Activated CD8-positive, alpha-beta memory T cell treated with anti-CD3 and anti-CD28 coated beads, Interleukin-2, amount 10 ng/mL, durations not matched to agents 7 days and 5 days (primary cell): ENCODE data around the gene GTPBP4. TPM values are rescaled to one million over a fixed set of nuclear protein-coding genes. Genes with fewer than 3 reads are reported as not detected.
A peak's percentile ranks its signal among the peaks of the same experiment; 100 is the strongest.

Source experiments
- ATAC-seq: fragments of 150-1000 bp; cut with Tn5 transposase; one replicate; pipeline ENCODE4 v1.10.0; 2021; ENCODE audit warnings: moderate library complexity
- CTCF ChIA-PET: fragments of 350-600 bp; sonication (Branson Sonifier 250); formaldehyde crosslinking; loops from one replicate; lab custom pipeline; 2021; ENCODE audit warnings: antibody characterized with exemption; lab: Charles Lee
- DNase-seq: peaks from one replicate; pipeline ENCODE4 v3.0.0-alpha.2; 2020
- H3K27ac Mint-ChIP-seq: one replicate; pipeline ENCODE4 v1.8.0; 2021; ENCODE audit warnings: mild to moderate bottlenecking, mixed read lengths
- H3K27me3 Mint-ChIP-seq: one replicate; pipeline ENCODE4 v1.8.0; 2021; ENCODE audit warnings: mixed read lengths
- H3K36me3 Mint-ChIP-seq: one replicate; pipeline ENCODE4 v1.8.0; 2021; ENCODE audit warnings: mild to moderate bottlenecking, mixed read lengths
- H3K4me1 Mint-ChIP-seq: one replicate; pipeline ENCODE4 v1.8.0; 2021; ENCODE audit warnings: mixed read lengths
- H3K4me3 Mint-ChIP-seq: one replicate; pipeline ENCODE4 v1.8.0; 2021; ENCODE audit warnings: mild to moderate bottlenecking, moderate library complexity, mixed read lengths
- H3K9me3 Mint-ChIP-seq: one replicate; pipeline ENCODE4 v1.8.0; 2022; ENCODE audit warnings: low read depth, mixed read lengths
- total RNA-seq, 2 experiments: library from RNA; stranded (reverse); gene quantifications; one replicate each; pipeline ENCODE4 v1.2.3, GENCODE V29; 2021

GTPBP4 gene
- total RNA-seq: 10 to 100 TPM; 66.1 to 88.2 TPM

- H3K4me1 Mint-ChIP-seq: peaks cover 46% of the 10 kb centered on the region
- H3K4me3 Mint-ChIP-seq: peak within 1 kb of the TSS; percentile 93
- no peaks in the 10 kb centered on the region for H3K27me3 Mint-ChIP-seq
- no peaks in the 10 kb centered on the region for H3K9me3 Mint-ChIP-seq
- peak within 1 kb of the TSS; percentile 92 for H3K27ac Mint-ChIP-seq
- H3K36me3 Mint-ChIP-seq: peaks cover 24% of the 10 kb centered on the region
- CTCF ChIA-PET: interaction anchor here (1.1 to 1.6 kb wide), 2 partner anchors 60 to 199 kb away, joined by 3 read pairs; partner anchors contain the start of gene IDI1
- DNase-seq (peak; percentile 98), ATAC-seq (peak; percentile 98)
Observed at GRCh38 chr10:987870-988666, at the start of gene GTPBP4. TSS of gene GTPBP4 (plus strand) at chr10:988434. CDS start at chr10:988480, 46 bp downstream.

GRCh38 chr10:938941-939678 lies 49.1 kb upstream of the GTPBP4 start:
- CTCF ChIA-PET: no interaction called here
- no peak for ATAC-seq

DNA sequence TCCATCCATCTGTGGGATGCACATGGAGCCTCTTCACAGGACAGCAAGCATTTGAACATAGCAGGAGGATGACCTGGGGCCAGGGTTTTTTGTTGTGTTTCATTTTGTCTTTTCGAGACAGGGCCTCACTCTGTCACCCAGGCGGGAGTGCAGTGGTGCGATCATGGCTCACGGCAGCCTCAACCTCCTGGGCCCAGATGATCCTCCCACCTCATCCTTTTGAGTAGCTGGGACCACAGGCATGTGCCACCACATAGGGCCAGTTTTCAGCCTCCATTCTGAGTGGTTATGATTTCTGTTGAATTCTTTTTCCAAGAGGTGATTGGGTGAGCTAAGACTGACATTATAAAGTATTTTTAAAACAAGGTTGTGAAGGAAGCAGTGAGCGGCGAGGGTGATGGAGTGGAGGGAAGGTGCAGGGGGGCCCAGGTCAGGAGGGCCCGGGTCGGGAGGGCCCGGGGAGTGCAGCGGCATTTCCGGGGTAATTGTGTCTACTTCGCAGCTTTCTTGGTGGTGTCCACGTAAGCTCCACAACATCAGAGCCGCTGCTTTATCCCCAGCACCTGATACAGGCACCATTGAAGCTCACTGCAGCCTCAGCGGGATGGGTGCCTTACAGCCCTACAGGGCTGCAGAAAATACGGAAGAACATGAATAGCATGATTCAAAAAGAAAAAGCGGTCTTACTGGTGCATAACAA lies 44.8 kb upstream of the GTPBP4 start:
- no peaks in the 10 kb centered on the region for H3K9me3 Mint-ChIP-seq
- ATAC-seq: no peak
- H3K27ac Mint-ChIP-seq: no peak overlapping the region
- no peaks in the 10 kb centered on the region for H3K27me3 Mint-ChIP-seq
- H3K4me3 Mint-ChIP-seq: no peak overlapping the region
- peaks cover 14% of the 10 kb centered on the region for H3K4me1 Mint-ChIP-seq
- CTCF ChIA-PET: no interaction called here
- DNase-seq: no peak
- H3K36me3 Mint-ChIP-seq: no peaks in the 10 kb centered on the region

More at GRCh38 chr10:938941-939678, 49.1 kb upstream of the GTPBP4 start:
- Mint-ChIP-seq H3K4me1 (peaks cover 8% of the 10 kb centered on the region), H3K27me3 (no peaks in the 10 kb centered on the region), H3K36me3 (no peaks in the 10 kb centered on the region), H3K27ac (no peak overlapping the region), H3K9me3 (no peaks in the 10 kb centered on the region), H3K4me3 (no peak overlapping the region)
- no peak for DNase-seq

GRCh38 chr10:944034-944831 lies 44.0 kb upstream of the GTPBP4 start:
- DNase-seq (no peak), ATAC-seq (peak; percentile 53)
- no peaks in the 10 kb centered on the region for H3K27me3 Mint-ChIP-seq
- CTCF ChIA-PET: no interaction called here
- peaks cover 10% of the 10 kb centered on the region for H3K4me1 Mint-ChIP-seq
- H3K9me3 Mint-ChIP-seq: no peaks in the 10 kb centered on the region
- no peaks in the 10 kb centered on the region for H3K36me3 Mint-ChIP-seq
- H3K4me3 Mint-ChIP-seq: no peak overlapping the region
- H3K27ac Mint-ChIP-seq: peak overlapping the region; percentile 58

GRCh38 chr10:945778-946177 lies 42.5 kb upstream of the GTPBP4 start:
- Mint-ChIP-seq H3K9me3 (no peaks in the 10 kb centered on the region), H3K36me3 (no peaks in the 10 kb centered on the region), H3K4me1 (peaks cover 10% of the 10 kb centered on the region), H3K27me3 (peaks cover 4% of the 10 kb centered on the region), H3K4me3 (no peak overlapping the region), H3K27ac (no peak overlapping the region)
- ATAC-seq: no peak
- CTCF ChIA-PET: no interaction called here
- no peak for DNase-seq

DNA sequence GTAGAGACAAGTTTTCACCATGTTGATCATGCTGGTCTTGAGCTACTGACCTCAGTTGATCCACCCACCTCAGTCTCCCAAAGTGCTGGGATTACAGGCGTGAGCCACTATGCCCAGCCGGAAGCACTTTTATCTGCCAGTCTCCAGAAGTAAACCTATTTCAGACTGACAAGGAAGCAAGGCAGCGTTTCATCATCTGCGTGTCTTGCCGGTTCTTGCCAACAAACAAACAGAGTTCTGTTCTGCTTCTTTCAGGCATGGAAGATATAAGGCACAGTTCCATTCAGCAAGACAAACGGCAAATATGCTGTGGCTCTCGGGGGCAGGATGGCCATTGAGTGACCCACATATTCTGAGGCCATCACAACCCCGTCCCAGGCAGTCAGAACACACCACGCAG lies 41.2 kb upstream of the GTPBP4 start:
- H3K27ac Mint-ChIP-seq: no peak overlapping the region
- H3K36me3 Mint-ChIP-seq: no peaks in the 10 kb centered on the region
- DNase-seq (no peak), ATAC-seq (no peak)
- peaks cover 4% of the 10 kb centered on the region for H3K27me3 Mint-ChIP-seq
- CTCF ChIA-PET: no interaction called here
- H3K4me1 Mint-ChIP-seq: peaks cover 10% of the 10 kb centered on the region
- H3K4me3 Mint-ChIP-seq: no peak overlapping the region
- H3K9me3 Mint-ChIP-seq: no peaks in the 10 kb centered on the region

DNA sequence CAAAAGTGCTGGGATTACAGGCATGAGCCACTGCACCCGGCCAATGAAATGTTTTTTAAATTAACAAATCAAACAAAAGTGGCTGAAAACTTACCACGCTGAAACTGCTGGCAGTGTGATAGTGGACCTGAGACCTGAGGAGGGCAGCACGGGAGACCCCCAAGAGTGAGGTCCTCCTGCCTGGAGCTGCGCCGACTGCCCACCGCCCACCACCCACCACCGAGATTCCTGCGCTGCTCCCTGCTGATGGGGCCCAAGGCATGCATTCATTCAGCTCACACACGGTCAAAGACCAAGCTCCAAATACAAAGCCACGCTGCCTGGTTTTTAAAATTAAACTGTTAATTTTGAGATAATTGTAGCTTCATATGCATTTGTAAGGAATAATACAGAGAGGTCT lies 40.4 kb upstream of the GTPBP4 start:
- CTCF ChIA-PET: no interaction called here
- no peaks in the 10 kb centered on the region for H3K36me3 Mint-ChIP-seq
- no peak for DNase-seq
- peaks cover 8% of the 10 kb centered on the region for H3K4me1 Mint-ChIP-seq
- ATAC-seq: no peak
- no peaks in the 10 kb centered on the region for H3K9me3 Mint-ChIP-seq
- peaks cover 4% of the 10 kb centered on the region for H3K27me3 Mint-ChIP-seq
- H3K4me3 Mint-ChIP-seq: no peak overlapping the region
- H3K27ac Mint-ChIP-seq: no peak overlapping the region

GRCh38 chr10:948347-948746 lies 39.9 kb upstream of the GTPBP4 start:
- peaks cover 4% of the 10 kb centered on the region for H3K27me3 Mint-ChIP-seq
- H3K4me3 Mint-ChIP-seq: no peak overlapping the region
- CTCF ChIA-PET: no interaction called here
- H3K27ac Mint-ChIP-seq: no peak overlapping the region
- no peaks in the 10 kb centered on the region for H3K9me3 Mint-ChIP-seq
- H3K4me1 Mint-ChIP-seq: peaks cover 8% of the 10 kb centered on the region
- DNase-seq (no peak), ATAC-seq (no peak)
- no peaks in the 10 kb centered on the region for H3K36me3 Mint-ChIP-seq

- CTCF ChIA-PET: no interaction called here
- Mint-ChIP-seq H3K36me3 (no peaks in the 10 kb centered on the region), H3K9me3 (no peaks in the 10 kb centered on the region), H3K4me1 (peaks cover 3% of the 10 kb centered on the region), H3K4me3 (no peak overlapping the region), H3K27ac (no peak overlapping the region), H3K27me3 (peaks cover 4% of the 10 kb centered on the region)
- no peak for ATAC-seq
- no peak for DNase-seq
Observed at GRCh38 chr10:949446-949845, 38.8 kb upstream of the GTPBP4 start.

DNA sequence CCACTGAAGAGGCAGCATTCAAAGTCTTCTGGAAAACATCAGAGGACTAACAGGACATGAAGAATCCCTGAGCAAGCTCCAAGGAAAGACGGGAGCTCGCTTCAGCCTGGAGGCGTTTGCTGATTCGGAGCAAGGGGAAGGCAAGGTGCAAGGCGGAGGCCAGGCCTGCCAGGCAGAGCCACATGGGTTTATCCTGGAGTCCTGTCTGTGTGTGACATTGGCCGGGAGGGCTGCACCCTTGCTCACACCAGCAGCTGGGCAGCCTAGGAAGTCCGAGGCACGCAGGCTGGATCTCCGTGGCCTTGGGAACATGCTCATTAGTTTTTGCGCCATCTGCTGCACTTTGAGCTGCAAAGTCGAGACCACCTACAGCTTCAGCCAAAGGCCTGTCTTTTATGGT lies 34.4 kb upstream of the GTPBP4 start:
- Mint-ChIP-seq H3K27me3 (peaks cover 11% of the 10 kb centered on the region), H3K9me3 (no peaks in the 10 kb centered on the region), H3K4me3 (no peak overlapping the region), H3K36me3 (no peaks in the 10 kb centered on the region), H3K27ac (no peak overlapping the region), H3K4me1 (no peaks in the 10 kb centered on the region)
- ATAC-seq (no peak), DNase-seq (no peak)
- CTCF ChIA-PET: no interaction called here

GRCh38 chr10:954396-954795 lies 33.8 kb upstream of the GTPBP4 start:
- ATAC-seq (no peak), DNase-seq (no peak)
- CTCF ChIA-PET: no interaction called here
- Mint-ChIP-seq H3K27me3 (peaks cover 11% of the 10 kb centered on the region), H3K36me3 (no peaks in the 10 kb centered on the region), H3K4me1 (no peaks in the 10 kb centered on the region), H3K9me3 (no peaks in the 10 kb centered on the region), H3K27ac (no peak overlapping the region), H3K4me3 (no peak overlapping the region)

GRCh38 chr10:955127-955819 lies 33.0 kb upstream of the GTPBP4 start:
- DNase-seq (no peak), ATAC-seq (no peak)
- Mint-ChIP-seq H3K4me1 (no peaks in the 10 kb centered on the region), H3K36me3 (no peaks in the 10 kb centered on the region), H3K4me3 (no peak overlapping the region), H3K27me3 (peaks cover 9% of the 10 kb centered on the region), H3K9me3 (no peaks in the 10 kb centered on the region), H3K27ac (no peak overlapping the region)
- CTCF ChIA-PET: no interaction called here
